Stimulated activated naive CD4-positive, alpha-beta T cell (primary cell): ENCODE results near the gene SCUBE2.

Experiments used
- DNase-seq, 6 experiments: peaks; one replicate each; lab custom pipeline; 2025; lab: John Stamatoyannopoulos, UW

SCUBE2 gene

DNA sequence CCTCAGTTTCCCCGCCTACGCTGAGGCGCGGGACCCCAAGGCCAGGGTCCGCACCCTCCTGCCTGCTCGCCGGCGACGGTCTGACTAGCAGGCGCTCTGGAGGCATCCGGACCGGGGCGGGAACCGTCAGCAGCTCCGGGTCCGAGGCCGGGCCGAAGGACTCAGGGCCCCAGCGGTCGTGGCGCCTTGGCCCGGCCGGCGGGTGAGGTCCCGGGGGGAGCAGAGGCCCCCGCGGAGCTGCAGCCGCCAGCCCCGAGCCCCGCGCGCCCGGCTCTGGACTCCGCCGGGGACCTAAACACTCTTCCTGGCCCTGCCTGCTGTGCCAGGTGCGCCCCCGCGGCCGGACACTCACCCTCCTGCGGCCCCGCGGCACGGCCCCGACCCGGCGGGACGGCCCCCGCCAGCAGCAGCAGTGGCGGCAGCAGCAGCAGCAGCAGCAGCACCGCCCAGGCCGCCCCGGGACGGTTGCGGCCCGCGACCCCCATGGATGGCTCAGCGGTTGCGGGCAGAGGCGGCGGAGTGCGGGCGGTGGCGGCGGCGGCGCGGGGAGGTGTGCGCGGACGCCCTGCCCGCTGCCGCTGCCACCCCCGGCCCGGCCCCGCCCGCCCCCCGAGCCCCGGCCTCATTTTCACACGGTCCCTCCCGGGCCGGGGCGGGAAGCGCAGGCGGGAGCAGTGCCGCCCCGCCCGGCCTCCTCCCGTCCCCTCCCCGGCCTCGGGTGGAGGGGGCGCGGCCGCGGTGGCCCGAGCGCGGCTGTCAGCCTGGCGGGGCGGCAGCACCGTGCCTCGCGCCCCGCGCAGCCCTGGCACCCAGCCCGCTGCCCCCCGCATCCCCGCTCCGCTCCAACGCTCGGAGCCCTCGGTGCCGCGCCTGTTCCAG, at the start of gene SCUBE2:
TSS of gene SCUBE2 (minus strand) at position 556 of the 879 bp plus-strand sequence. CDS start at position 485, 71 bp downstream.
- no peak for DNase-seq

DNA sequence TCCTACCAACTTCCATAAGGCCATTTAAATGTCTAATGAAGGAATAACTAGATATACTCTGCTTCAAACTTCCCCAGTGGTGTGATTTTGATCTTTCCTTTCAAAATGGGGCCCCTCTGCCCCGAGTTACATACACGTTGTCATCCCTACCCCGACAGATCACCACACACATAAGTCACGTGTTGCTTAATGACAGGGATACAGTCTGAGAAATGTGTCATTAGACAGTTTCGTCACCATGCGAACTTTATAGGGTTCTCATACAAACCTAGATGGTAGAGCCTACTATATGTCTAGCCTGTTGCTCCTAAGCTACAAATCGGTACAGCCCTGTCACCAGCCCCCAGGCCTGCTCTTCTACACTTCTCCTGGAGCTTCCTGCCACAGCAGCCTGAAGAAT, 49.8 kb upstream of the SCUBE2 start:
- DNase-seq, result no peak

DNA sequence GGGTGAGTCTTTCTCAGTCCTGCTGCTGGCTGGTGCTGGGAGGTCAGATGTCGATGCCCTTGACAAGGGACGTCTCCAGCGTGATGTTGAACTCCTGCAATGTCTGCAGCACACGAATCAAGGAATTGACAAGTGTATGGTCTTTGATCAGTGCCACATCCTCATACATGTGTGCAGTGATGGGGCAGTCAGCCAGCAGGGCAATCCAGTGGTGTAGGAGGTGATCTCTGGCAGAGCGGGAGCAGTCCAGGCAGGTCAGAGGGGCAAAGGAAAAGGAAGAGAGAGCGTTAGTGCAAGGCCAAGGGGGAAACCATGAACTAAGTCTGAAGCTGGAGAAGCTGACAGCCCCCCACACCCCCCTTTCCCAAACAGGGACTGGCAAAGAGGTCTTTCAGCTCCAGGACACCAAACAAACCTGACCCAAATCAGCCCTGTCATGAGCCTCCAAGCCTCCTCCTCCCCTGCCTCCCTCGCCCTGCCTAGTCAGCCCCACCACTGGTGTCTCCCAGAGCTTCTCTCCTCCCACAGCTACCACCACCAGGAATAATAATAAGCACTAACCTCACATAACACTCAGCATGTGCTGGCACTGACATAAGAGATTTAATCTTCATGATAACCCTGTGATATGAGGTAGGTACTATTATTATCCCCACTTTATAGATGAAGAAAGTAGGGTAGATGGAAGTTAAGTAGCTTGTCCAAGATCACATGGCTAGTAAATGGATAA, 48.4 kb upstream of the SCUBE2 start:
- DNase-seq, result no peak

DNA sequence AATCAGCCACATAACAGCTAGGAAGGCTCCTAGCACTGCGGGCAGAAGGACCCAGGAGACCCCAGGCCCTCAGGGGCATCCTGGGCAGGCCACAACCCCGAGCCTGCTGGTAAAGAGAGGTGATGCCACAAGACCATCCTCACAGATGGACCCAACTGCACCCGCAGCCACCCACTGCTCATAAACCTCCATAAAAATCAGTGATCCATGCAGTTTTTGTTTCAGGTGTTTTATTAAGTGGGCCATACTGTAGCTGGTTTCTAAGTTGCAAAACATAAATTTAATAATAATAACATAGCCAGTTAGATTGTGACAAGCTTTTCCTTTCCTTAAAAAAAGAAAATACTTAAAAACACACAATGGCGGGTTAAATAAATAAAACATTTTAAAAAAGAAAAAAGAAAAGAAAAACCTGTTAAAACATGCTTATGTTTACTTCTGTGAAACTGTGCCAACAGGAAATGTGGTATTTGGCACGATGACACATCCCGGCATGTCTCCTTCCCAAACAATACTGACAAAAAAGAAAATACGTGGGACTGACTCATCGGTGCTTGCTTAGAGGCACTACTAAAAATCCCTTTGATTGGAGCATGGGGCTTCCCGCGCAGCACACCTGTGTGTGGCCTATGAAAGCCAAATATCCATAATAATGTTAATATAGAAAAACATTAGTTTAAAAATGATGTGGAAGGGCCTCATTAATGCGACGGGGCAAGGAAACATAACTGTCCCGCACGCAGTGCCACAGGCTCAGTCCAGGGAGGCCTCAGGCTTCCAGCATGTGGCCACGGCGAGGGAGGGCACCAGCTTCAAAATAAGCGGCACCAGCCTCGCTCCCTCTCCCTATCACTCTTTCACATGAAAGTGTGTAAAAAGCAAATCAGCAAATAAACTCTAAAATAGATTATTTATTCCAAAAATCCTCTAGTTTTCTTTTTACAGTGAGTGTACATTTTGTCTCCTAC, 47.5 kb upstream of the SCUBE2 start:
- DNase-seq, result no peak

DNA sequence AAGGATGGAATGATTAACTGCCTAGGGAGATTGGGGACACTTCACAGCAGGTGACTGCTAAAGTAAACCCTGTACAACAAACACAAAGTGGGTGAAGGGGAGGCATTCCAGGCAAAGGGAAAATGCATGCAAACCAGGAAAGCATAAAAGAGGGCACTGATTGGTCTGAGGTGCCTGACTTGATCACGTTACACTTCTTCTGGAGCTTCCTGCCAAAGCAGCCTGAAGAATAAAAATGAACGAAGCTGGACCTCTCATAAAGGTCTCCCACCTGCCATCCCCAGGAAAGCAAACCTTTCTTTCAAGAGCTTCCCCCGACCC, 46.7 kb upstream of the SCUBE2 start:
- DNase-seq, result no peak

DNA sequence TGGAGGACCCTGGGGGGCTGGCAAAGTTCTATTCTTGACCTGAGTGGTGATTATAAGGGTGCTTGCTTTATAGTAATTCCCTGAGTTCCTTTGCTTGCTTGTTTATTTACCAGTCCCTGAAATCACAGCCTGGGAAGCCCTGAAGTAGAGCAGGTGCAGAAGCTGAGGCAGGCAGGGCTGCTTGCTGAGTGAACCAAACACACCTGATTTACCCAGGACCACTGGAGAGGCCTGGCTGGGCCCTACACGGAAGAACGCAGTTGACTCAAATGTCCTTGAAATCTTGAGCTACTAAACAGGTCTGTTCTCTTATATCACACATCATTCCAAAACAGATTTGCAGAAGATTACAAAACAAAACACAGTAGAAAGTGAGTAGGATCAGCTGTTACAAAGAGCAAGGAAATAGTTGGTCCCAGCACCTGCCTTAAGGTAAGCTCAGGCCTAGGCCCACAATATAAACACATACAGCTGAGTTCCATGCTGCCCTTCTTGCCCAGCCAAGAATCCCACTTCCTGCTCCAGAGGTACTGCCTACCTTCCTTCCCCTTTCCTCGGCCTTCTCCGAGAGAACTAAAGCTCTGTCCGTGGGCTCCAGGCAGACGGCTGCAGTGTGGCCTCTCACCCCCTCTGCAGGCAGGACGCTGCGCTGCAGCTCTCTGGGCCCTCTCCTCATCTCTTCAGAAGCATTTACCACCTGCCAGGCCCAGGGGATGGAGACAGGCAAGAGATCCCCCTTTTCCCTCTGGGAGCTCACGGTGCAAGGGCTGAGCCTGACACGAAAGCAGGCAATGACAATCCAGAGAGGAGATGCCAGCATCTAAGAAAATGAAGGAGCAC, 46.1 kb upstream of the SCUBE2 start:
- peak; percentile 15 to 62 (median 42) for DNase-seq

DNA sequence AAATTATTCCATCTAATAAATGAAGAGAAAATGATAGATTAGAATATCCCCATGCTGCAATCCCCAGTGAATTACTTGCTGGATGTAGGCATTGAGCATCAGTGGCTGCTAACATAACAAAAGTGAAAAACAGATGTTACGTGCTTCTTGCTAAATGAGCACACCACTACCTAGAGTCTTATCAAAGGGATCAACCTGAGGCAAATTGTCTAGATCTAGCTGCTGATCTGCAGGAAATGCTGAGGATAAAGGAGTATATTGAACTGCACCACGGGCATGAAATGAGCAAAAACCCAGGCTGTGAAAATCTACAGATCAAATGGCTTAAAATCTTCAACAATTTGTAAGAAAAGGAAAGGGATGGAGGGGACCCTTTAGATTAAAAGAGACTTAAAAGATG, 45.3 kb upstream of the SCUBE2 start:
- DNase-seq, result no peak

DNA sequence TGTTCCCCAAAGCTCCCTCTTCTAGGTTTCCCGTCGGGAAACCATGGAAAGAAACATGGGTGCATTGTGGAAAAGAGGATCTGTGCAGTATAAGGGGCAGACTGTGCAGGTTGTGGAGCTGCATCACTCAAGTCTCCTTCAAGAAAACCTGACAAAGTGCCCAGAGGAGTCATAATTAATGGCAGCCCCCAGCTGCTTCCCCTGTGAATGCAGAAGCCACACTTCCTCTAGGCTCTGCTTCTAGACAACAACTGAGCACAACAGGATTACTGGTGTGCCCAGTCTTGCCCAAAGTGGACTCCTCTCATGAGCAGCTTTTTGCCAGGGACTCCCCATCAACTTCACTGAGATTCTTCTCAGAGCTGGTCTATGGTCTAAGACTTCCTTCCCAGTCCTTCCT, 42.6 kb upstream of the SCUBE2 start:
- DNase-seq, result no peak

DNA sequence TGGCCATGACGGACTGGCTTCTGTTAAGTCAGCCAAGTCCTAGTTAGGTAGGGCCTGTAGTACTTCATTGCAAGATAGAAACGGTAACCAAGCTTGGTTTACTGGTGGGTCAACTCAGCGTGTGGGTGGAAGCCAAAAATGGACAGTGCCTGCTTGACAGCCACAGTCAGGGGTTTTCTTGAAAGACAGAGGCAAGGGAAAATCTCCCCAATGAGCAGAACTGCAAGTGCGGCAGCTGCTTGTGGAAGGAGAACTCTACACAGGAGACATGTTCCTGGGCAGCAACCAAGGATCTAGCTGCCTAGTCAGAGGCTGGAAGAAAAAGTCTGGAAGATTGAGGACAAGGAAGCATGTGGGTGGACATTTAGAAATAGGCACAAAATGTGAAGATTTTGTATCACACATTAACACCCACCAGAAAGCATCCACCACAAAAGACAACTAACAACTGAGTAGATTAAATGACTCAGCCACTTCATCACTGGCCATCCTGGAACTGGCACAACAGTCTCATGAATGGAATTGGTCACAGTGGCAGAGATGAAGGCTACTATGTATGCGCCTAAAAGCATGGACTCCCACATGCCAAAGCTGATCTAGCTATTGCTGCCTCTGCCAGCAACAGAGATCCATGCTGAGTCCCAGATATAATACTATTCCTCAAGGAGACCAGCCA, 40.9 kb upstream of the SCUBE2 start:
- no peak for DNase-seq

DNA sequence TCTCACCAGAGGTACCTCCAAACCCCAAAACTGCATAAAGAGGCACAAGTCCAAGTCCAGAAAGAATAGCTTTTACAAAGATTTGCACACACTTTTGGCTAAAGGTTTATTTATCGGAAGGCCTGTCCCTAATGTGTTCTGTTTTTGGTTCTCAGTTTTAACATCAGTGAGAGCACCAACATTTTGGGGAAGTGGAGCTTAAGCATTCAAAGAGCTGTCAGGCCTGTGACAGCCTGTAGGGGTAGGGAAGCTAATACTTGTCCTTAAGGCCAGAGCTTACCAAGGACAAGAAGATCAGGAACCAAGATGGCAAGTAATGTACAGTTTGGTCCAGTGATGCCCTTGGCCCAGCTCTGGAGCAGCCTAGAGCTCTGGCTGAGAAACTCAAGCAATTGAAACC, 38.9 kb upstream of the SCUBE2 start:
- DNase-seq, result no peak

DNA sequence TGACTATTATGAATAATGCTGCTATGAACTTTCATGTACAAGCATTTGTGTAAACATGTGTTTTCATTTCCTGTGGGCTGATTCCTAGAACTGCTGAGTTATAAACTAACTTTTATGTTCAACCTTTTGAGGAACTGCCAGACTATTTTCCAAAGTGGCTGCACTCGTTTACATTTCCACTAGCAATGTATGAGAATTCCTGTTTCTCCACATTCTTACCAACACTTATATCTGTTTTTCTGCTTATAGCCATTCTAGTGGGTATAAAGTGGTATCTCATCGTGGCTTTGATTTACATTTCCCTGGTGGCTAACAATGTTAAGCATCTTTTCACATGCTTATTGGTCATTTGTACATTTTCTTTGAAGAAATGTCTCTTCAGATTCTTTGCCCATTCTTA, 35.2 kb upstream of the SCUBE2 start:
- DNase-seq, result no peak

DNA sequence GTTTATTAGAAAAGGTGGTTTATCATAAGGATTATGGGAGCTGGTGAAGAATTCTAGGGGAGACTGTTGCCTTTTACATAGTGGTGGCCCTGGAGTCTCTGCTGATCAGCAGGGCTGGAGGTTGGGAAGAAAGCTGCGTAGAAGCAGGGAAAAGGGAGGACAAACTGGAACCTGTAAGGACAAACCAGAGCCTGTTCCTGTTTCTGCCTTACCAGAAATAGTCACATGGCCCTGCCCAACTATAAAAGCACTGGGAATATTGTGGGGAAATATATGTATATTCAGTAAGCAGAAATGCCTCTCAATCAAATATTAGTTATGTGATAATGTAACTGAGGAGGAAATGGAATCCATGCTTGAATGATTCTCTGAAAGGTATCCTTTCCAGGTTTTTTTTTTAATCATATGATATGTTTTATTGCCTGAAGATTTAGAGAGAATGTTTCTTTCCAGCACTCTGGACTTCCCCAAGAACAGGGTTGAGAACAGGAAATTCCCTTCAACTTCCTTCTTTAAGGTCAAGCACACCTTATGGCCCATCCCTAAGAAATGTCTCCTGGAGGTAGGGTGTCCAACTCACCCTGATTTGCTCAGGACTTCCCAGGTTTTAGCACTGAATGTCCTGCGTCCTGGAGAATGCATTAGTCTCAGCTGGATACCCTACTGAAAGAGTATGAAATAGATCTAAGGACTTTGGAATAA, 33.9 kb upstream of the SCUBE2 start:
- no peak for DNase-seq

DNA sequence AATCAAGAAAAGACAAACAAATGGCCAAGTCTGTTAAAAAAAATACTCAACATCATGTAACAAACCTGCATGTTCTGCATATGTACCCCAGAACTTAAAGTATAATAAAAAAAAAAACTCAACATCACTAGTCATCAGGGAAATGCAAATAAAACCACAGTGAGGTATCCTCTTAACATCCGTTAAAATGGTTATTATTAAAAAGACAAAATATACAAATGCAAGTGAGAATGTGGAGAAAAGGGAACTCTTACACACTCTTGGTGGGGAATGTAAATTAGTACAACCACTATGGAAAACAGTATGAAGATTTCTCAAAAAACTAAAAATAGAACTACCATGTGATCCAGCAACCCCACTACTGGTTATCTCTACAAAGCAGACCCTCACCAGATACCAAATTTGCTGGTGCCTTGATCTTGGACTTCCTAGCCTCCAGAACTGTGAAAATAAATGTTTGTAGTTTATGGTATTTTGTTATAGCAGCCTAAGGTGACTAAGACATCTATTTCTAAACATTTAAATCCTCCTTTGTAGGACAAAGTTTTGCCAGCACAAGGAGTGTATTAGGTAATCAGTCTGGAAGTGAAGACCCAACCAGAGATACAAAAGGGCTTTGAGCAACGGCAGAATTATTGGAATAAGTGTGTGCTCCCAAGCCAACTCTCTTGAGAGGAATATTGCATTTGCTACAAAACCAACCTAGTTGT, 32.4 kb upstream of the SCUBE2 start:
- no peak for DNase-seq

DNA sequence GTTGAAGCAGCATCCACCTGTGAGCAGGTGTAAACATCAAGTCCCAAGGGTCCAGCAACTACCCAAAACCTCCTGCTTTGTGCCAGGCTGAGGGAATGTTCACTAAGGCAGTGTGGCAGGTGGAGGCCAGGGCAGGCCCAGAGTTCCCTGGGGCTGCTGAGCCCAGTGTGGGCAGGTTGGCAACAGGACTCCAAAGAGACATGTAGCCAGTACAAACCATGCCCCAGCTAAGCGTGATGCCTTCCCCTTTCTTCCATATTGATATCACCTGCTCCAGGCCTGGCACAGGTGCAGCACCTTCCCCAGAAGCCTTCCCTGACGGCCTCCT, 30.0 kb upstream of the SCUBE2 start:
- no peak for DNase-seq

DNA sequence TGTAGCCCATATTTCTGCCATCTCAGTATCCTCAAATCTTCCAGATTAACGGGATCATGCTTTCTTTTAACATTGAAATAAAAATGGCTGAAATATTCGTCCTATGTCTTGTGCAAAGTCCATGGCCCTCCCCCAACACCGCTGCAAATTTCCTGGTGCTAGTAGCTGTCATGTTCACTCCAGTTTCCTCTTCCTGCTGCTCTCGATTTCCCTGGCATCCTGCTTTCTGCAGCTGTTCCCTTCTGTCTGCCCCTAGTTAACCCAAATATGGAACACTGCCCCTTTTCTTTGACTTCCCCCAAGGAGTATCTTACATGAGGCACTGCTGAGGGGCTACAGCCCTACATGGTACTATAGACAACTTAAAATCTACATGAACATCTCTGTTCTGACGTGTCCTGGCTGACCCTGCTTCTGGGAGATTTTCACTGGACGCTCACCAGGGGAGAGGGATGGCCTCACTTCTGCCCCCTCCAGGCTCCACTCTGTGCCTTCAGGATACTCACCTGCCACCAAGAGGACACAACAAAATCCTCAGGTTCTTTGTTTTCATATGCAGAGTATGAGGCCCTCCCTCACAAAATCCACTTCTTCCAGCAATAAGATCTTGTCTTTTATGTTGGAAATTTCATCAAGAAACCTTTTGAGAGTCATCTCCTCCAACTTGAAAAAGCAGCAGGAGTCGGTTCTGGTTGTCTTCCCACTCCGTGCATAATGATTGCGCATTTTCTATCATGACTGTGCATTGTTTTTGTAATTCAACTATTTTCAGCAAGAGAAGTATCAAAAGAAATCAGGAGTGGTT, 29.5 kb upstream of the SCUBE2 start:
- DNase-seq, result no peak

DNA sequence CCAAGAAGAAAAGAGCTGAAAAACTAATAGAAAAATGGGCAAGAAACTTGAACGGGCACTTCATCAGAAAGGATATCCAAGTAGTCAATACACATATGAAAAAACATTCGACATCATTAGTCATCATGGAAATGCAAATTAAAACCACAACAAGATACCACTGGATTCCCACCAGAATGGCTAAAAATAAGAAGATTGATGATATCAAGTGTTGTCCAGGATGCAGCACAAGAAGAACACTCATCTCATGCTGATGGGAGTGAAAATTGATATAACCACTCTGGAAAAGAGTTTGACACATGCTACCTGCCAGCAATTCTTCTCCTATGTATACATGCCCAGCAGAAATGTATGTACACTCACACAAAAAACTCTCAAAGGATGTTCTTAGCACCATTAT, 26.9 kb upstream of the SCUBE2 start:
- no peak for DNase-seq

DNA sequence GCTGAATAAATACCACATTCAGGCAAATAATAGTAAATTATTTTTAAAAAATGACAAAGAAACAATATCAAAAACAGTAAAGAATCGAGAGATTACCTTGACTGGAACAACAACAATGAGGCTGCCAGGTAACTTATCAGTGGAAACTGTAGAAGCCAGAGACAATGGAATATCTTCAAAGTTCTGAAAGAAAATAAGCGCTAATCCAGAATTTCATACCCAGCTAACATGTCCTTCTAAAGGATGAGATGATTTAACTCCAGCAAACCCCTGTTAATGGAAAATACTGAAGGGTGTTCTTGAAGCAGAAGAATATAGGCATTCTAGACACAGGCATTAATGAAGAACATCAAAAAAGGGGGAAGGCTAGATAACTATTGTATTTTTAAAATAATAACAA, 20.7 kb upstream of the SCUBE2 start:
- DNase-seq, result no peak

DNA sequence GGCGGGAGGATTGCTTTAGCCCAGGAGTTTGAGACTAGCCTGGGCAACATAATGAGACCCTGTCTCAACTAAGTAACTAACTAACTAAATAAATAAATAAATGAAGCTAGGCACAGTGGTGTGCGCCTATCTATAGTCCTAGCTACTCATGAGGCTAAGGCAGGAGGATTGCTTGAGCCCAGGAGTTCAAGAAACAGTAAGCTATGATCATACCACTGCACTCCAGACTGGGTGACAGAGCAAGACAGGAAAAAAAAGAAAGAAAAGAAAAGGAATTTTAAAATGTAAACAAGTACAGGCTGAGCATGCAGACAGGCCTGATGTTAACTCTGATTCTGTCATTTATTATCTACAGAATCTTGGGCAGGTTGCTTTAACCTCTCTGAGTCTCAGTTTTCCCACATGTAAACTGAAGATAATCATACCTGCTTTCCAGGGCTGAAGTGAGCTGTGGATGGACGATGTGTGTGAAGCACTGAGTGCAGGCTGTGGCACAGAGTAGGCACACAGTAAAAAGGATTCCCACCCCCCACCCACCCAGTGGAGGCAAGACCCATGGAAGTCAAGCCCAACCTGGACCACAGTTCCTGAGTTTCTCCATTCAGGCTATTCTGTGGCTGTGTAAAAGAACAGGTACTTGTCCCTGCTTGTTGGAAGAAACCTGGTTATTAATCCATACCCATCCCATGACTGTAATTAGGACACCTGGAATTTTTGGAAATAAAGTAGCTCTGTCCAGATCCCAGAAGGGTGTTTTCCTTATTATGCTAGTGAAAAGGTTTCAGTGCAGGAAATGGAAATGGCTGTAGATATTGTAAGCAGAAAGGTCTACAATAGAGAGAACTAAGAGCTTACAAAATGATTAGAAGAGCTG, 18.7 kb upstream of the SCUBE2 start:
- no peak for DNase-seq
